Hepatocyte (in vitro differentiated cells): ENCODE results near the gene SFXN1. TPM values are rescaled to one million over a fixed set of nuclear protein-coding genes. Genes with fewer than 3 reads are reported as not detected.
A peak's percentile ranks its signal among the peaks of the same experiment; 100 is the strongest.

Experiments used
- DNase-seq: peaks from one replicate; pipeline ENCODE4 v3.0.0-alpha.2; 2016; ENCODE audit warnings: low spot score
- H2AFZ ChIP-seq: fragments of 200-600 bp; sonication (generic); 2 replicates; pipeline ENCODE4 v1.6.0; 2016; ENCODE audit warnings: antibody characterized with exemption, mild to moderate bottlenecking
- H3K27ac ChIP-seq: fragments of 200-600 bp; sonication (generic); 2 replicates; pipeline ENCODE4 v1.5.1; 2016; ENCODE audit warnings: mild to moderate bottlenecking
- H3K27me3 ChIP-seq: fragments of 200-600 bp; sonication (generic); 2 replicates; pipeline ENCODE4 v1.6.1; 2016
- H3K36me3 ChIP-seq: fragments of 200-600 bp; sonication (generic); replicated peaks from 2 replicates; pipeline ENCODE4 v1.5.1; 2016; ENCODE audit warnings: low read depth; ENCODE audit not compliant: insufficient read depth
- H3K4me1 ChIP-seq: fragments of 200-600 bp; sonication (generic); 2 replicates; pipeline ENCODE4 v1.5.1; 2016; ENCODE audit warnings: mild to moderate bottlenecking, moderate library complexity; ENCODE audit not compliant: insufficient read depth
- H3K4me2 ChIP-seq: fragments of 200-600 bp; sonication (generic); 2 replicates; pipeline ENCODE4 v1.6.0; 2016
- H3K4me3 ChIP-seq: fragments of 200-600 bp; sonication (generic); 2 replicates; pipeline ENCODE4 v1.5.1; 2016; ENCODE audit warnings: mild to moderate bottlenecking
- H3K79me2 ChIP-seq: fragments of 200-600 bp; sonication (generic); 2 replicates; pipeline ENCODE4 v1.6.0; 2017; ENCODE audit warnings: mild to moderate bottlenecking
- H3K9me2 ChIP-seq: fragments of 200-600 bp; sonication (generic); replicated peaks from 2 replicates; pipeline ENCODE4 v1.6.0; 2017; ENCODE audit warnings: mild to moderate bottlenecking; ENCODE audit not compliant: insufficient read depth
- H3K9me3 ChIP-seq: fragments of 200-600 bp; sonication (generic); 2 replicates; pipeline ENCODE4 v1.5.1; 2016; ENCODE audit warnings: low read depth, mild to moderate bottlenecking
- H4K20me1 ChIP-seq: fragments of 200-600 bp; sonication (generic); 2 replicates; pipeline ENCODE4 v1.6.0; 2016; ENCODE audit warnings: mild to moderate bottlenecking; ENCODE audit not compliant: insufficient read depth, poor library complexity, severe bottlenecking
- EZH2 ChIP-seq: fragments of 200-600 bp; sonication (generic); IDR thresholded peaks from 2 replicates; pipeline ENCODE4 v1.6.1; 2016; ENCODE audit warnings: antibody characterized with exemption, mild to moderate bottlenecking, borderline replicate concordance
- EZH2phosphoT487 ChIP-seq: fragments of 200-600 bp; sonication (generic); IDR thresholded peaks from one replicate; pipeline ENCODE4 v1.6.1; 2018; ENCODE audit warnings: antibody characterized with exemption, mild to moderate bottlenecking, low read depth, moderate library complexity; ENCODE audit not compliant: unreplicated experiment, severe bottlenecking
- WGBS: methylation state at CpG from one replicate; pipeline ENCODE4 v1.1.6; 2016; ENCODE audit warnings: low lambda C conversion rate; ENCODE audit errors: missing lambda C conversion rate; 5-methylcytosine and 5-hydroxymethylcytosine counted together
- polyA plus RNA-seq: library from polyadenylated mRNA; unstranded; fragments of >200 nt; fragmentation: Nextera tagmentation; extraction: Ambion mirVana; gene quantifications from 2 replicates; pipeline ENCODE4 v1.2.1, GENCODE V29; 2016
- total RNA-seq: library from RNA; depleted of rRNA; stranded (reverse); fragments of >200 nt; gene quantifications from 2 replicates; pipeline ENCODE4 v1.2.3, GENCODE V29; 2014
- TF ChIP-seq, protein P1 (sequence below): fragments of 200-600 bp; sonication (generic); IDR thresholded peaks from 2 replicates; pipeline ENCODE4 v1.5.1; 2016; ENCODE audit warnings: antibody characterized with exemption, mild to moderate bottlenecking; ENCODE audit not compliant: poor library complexity

Gene SFXN1
- total and polyA plus RNA-seq, 2 experiments from 2014 or later, result 57.0 to 110 TPM

DNA sequence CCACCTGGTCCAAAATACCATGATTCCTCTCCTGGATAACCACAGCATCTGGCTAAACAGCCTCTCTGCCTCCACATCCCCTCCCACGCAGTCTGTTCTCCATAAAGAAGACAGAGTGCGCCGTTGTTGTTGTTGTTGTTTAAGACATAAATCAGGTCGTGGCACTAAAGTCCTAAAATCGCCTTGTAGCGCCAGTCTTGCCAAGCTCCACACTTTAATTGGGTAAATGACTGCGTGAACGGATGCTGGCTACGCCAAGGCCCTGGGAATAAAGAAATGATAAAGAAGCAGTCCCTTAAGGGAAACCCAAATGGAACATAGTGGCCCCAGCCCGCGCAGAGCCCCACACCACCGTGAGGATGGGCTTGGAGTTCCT is 364 bp upstream of the SFXN1 start:
- DNase-seq, result no peak
- Histone ChIP-seq H2AFZ (peak overlapping the region; percentile 96), H3K36me3 (no peaks in the 10 kb centered on the region), H3K9me3 (no peaks in the 10 kb centered on the region), H4K20me1 (peaks cover 2% of the 10 kb centered on the region), H3K4me2 (peak overlapping the region; percentile 85), H3K27ac (peak overlapping the region; percentile 92), H3K27me3 (no peaks in the 10 kb centered on the region), H3K79me2 (peaks cover 45% of the 10 kb centered on the region), H3K9me2 (no peaks in the 10 kb centered on the region), H3K4me3 (peak overlapping the region; percentile 96), H3K4me1 (peaks cover 13% of the 10 kb centered on the region)
- 10% methylated on average over 12 of the region's 12 CpGs for WGBS
- no peak for TF ChIP-seq EZH2
- TF ChIP-seq, protein P1, sequence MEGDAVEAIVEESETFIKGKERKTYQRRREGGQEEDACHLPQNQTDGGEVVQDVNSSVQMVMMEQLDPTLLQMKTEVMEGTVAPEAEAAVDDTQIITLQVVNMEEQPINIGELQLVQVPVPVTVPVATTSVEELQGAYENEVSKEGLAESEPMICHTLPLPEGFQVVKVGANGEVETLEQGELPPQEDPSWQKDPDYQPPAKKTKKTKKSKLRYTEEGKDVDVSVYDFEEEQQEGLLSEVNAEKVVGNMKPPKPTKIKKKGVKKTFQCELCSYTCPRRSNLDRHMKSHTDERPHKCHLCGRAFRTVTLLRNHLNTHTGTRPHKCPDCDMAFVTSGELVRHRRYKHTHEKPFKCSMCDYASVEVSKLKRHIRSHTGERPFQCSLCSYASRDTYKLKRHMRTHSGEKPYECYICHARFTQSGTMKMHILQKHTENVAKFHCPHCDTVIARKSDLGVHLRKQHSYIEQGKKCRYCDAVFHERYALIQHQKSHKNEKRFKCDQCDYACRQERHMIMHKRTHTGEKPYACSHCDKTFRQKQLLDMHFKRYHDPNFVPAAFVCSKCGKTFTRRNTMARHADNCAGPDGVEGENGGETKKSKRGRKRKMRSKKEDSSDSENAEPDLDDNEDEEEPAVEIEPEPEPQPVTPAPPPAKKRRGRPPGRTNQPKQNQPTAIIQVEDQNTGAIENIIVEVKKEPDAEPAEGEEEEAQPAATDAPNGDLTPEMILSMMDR, result no peak
- no peak for TF ChIP-seq EZH2phosphoT487

DNA sequence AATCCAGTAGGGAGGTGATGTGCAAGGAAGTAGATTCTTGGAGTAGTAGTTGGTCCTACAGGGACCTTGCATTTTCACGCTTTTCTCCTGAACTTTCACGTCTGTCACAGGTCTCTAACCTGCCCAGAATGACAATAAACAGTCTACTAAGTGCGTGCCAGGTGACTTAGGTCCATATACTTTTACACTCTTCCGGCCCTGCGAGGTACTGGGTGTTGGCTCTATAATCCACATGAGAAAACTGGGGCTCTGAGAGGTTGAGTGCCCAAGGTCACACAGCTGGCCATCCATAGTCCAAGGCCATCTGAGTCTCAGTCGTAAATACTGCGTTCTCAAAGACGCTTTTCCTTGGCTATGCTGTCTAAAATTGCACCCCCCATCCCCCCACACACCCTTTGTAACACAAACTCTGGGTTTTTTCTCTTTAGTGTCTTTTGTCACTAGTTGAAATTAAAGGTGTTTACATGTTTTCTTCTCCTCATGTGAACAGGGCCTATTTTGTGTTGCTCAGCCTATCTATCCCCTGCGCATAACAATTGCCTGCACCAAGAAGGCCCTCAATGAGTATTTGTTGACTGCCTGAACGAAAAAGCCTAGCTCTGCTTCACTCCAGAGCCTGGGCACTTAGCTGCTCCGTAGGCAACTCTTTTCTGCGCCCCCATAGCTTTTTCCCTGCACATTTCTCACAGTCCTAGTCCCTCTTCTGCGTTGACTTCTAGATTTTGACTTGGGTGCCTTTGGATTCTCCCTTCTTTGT is 943 bp downstream of the SFXN1 start:
- Histone ChIP-seq H3K4me2 (peak overlapping the region; percentile 85), H3K27ac (peak overlapping the region; percentile 92), H3K79me2 (peaks cover 58% of the 10 kb centered on the region), H3K27me3 (no peaks in the 10 kb centered on the region), H3K36me3 (no peaks in the 10 kb centered on the region), H2AFZ (peak overlapping the region; percentile 96), H3K9me2 (no peaks in the 10 kb centered on the region), H3K4me3 (peak overlapping the region; percentile 96), H3K4me1 (peaks cover 13% of the 10 kb centered on the region), H4K20me1 (peaks cover 8% of the 10 kb centered on the region), H3K9me3 (no peaks in the 10 kb centered on the region)
- WGBS, result 27% methylated on average over 13 of the region's 13 CpGs
- peak; percentile 48 for DNase-seq
- no peak for TF ChIP-seq EZH2
- TF ChIP-seq EZH2phosphoT487, result no peak
- TF ChIP-seq, protein P1, result no peak

DNA sequence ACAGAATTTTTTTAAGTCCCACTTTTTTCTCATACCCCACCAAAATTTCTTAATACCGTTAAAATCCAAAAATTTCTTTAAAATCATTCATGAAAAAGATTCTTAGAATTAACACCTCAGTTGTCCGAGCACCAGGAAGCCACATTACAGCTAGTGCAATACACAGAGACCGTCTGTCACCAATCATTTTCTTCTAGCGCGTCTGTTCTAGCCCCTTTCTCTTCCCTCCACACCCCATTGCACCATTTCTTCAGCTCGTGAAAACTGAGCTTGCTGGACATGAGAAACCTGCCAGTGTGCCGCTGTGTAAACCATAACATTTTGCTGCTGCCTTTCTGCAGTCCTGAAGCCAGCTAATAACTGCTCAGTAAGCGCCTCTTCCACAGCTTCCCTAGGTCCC is 5.0 kb downstream of the SFXN1 start:
- Histone ChIP-seq H3K4me3 (no peak overlapping the region), H4K20me1 (peaks cover 25% of the 10 kb centered on the region), H3K9me3 (no peaks in the 10 kb centered on the region), H3K4me1 (peaks cover 10% of the 10 kb centered on the region), H3K79me2 (peaks cover 98% of the 10 kb centered on the region), H2AFZ (no peak overlapping the region), H3K27me3 (no peaks in the 10 kb centered on the region), H3K36me3 (no peaks in the 10 kb centered on the region), H3K9me2 (no peaks in the 10 kb centered on the region), H3K4me2 (no peak overlapping the region), H3K27ac (no peak overlapping the region)
- no peak for TF ChIP-seq EZH2phosphoT487
- TF ChIP-seq, protein P1, result no peak
- TF ChIP-seq EZH2, result no peak
- DNase-seq, result no peak
- WGBS, result 90% methylated on average over 8 of the region's 8 CpGs

DNA sequence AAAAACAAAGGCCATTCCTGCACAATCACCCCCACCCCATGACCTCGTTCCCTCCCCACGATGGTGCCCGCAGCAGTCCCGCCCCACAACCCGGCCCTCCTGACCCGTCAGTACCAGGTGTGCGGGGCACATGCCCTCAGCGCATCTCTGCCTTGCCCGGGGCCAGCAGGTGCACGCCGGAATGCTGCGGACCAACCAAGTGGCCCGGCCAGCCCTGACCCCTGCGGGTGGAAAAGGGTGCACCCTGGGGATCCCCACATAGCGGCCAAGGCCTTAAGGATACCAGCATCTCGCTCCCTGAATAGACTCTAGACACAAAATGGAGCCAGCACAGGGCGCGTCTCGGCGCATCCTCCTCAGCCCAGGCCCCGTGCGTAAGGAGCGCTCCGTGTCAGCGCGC is 6.0 kb downstream of the SFXN1 start:
- Histone ChIP-seq H3K9me3 (no peaks in the 10 kb centered on the region), H3K36me3 (no peaks in the 10 kb centered on the region), H2AFZ (no peak overlapping the region), H3K4me2 (no peak overlapping the region), H3K27ac (no peak overlapping the region), H3K4me3 (no peak overlapping the region), H4K20me1 (peaks cover 35% of the 10 kb centered on the region), H3K79me2 (peaks cover 100% of the 10 kb centered on the region), H3K27me3 (no peaks in the 10 kb centered on the region), H3K9me2 (no peaks in the 10 kb centered on the region), H3K4me1 (peaks cover 10% of the 10 kb centered on the region)
- 96% methylated on average over 26 of the region's 26 CpGs for WGBS
- DNase-seq, result no peak
- TF ChIP-seq EZH2phosphoT487, result no peak
- no peak for TF ChIP-seq EZH2
- TF ChIP-seq, protein P1, result no peak
